Parathyroid adenoma (tissue), 2 donors: ENCODE results near the gene RAB39B.
"Not testable (repeated sequence)": the region's sequence is repeated elsewhere in the genome, so short reads cannot be mapped to it uniquely, and the experiment has no call there.

Experiments used
- H2AFZ ChIP-seq: fragments of 300-600 bp; sonication (generic); one replicate; pipeline ENCODE4 v1.7.0; 2017; ENCODE audit warnings: antibody characterized with exemption, mild to moderate bottlenecking
- H3K27ac ChIP-seq: fragments of 300-600 bp; sonication (generic); one replicate; pipeline ENCODE4 v1.7.0; 2017
- H3K27me3 ChIP-seq: fragments of 300-600 bp; sonication (generic); one replicate; pipeline ENCODE4 v1.7.0; 2017; ENCODE audit warnings: low read length; ENCODE audit not compliant: control insufficient read depth, insufficient read depth
- H3K36me3 ChIP-seq: fragments of 300-600 bp; sonication (generic); one replicate; pipeline ENCODE4 v1.7.0; 2017; ENCODE audit warnings: low read length; ENCODE audit not compliant: control insufficient read depth, insufficient read depth
- H3K4me1 ChIP-seq: fragments of 300-600 bp; sonication (generic); one replicate; pipeline ENCODE4 v1.7.0; 2017; ENCODE audit warnings: control low read depth
- H3K4me2 ChIP-seq: fragments of 300-600 bp; sonication (generic); one replicate; pipeline ENCODE4 v1.7.0; 2017; ENCODE audit warnings: low read length
- H3K4me3 ChIP-seq: fragments of 300-600 bp; sonication (generic); one replicate; pipeline ENCODE4 v1.7.0; 2017; ENCODE audit warnings: low read depth, low read length
- H3K79me2 ChIP-seq: fragments of 300-600 bp; sonication (generic); one replicate; pipeline ENCODE4 v1.7.0; 2017; ENCODE audit warnings: control low read depth
- H3K9ac ChIP-seq: fragments of 300-600 bp; sonication (generic); one replicate; pipeline ENCODE4 v1.7.0; 2017; ENCODE audit warnings: mild to moderate bottlenecking
- H3K9me3 ChIP-seq: fragments of 300-600 bp; sonication (generic); one replicate; pipeline ENCODE4 v1.7.0; 2017; ENCODE audit warnings: low read length; ENCODE audit not compliant: control insufficient read depth
- CTCF ChIP-seq: fragments of 300-600 bp; sonication (generic); IDR thresholded peaks from one replicate; pipeline ENCODE4 v1.7.0; 2017; ENCODE audit warnings: antibody characterized with exemption, mild to moderate bottlenecking
- donor health status: primary hyperparathyroidism.

RAB39B gene

DNA sequence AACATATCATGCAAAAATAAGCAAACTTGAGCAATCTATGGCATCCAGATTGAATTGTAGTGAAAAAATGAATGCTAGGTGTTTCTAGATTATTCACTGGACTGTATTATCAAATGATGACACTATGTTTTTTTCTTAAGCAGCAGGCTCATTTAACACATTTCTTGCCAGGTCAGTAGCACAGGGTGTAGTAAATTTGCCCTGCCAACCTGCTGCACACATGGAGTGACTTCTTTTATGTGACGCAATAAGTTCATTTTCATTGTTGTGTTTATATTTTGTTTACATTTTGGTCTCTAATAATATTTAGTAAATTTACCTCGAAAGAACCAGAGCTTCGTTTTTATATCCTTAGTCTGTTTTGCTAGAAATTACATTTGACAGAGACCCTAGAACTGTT lies 38.5 kb downstream of the RAB39B start:
- Histone ChIP-seq H3K4me3 (no peak overlapping the region), H3K9me3 (no peaks in the 10 kb centered on the region), H3K4me1 (no peaks in the 10 kb centered on the region), H2AFZ (no peak overlapping the region), H3K79me2 (no peaks in the 10 kb centered on the region), H3K27ac (no peak overlapping the region), H3K9ac (no peak overlapping the region), H3K27me3 (no peaks in the 10 kb centered on the region), H3K4me2 (no peak overlapping the region), H3K36me3 (no peaks in the 10 kb centered on the region)
- no peak for TF ChIP-seq CTCF

- not testable (repeated sequence) for H3K27me3 ChIP-seq, H3K79me2 ChIP-seq, H3K27ac ChIP-seq, H3K4me3 ChIP-seq, H3K9me3 ChIP-seq, H3K36me3 ChIP-seq, H3K4me1 ChIP-seq, H3K9ac ChIP-seq, H2AFZ ChIP-seq, H3K4me2 ChIP-seq
Observed at GRCh38 chrX:155223746-155224145, 40.5 kb downstream of the RAB39B start.

GRCh38 chrX:155221351-155221750 lies 42.9 kb downstream of the RAB39B start:
- peaks cover 5% of the 10 kb centered on the region for H3K4me1 ChIP-seq
- H3K27me3 ChIP-seq = no peaks in the 10 kb centered on the region
- H3K4me3 ChIP-seq = no peak overlapping the region
- H3K27ac ChIP-seq = no peak overlapping the region
- no peaks in the 10 kb centered on the region for H3K9me3 ChIP-seq
- no peak overlapping the region for H3K9ac ChIP-seq
- H3K4me2 ChIP-seq = no peak overlapping the region
- peaks cover 8% of the 10 kb centered on the region for H3K79me2 ChIP-seq
- no peaks in the 10 kb centered on the region for H3K36me3 ChIP-seq
- no peak for TF ChIP-seq CTCF
- no peak overlapping the region for H2AFZ ChIP-seq

DNA sequence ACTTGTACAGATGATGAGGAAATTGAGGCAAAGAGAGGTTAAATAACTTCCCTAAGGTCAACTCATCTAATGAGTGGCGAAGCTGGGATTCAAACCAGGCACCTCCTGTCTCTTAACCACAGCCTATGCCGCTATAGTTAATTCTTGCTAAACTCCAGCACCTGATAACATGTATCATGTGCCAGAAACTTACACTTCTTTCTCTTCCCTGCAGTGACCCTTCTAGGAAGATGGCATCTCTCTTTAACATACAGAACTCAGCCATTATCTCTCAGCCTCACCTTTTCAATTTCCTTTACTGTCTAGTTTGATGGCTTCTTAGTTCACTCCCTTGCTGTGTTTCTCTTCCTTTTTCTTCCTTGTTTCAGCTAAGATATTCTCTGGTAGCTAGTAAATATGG lies 45.5 kb downstream of the RAB39B start:
- no peak for TF ChIP-seq CTCF
- Histone ChIP-seq H3K4me3 (no peak overlapping the region), H3K4me2 (no peak overlapping the region), H3K9me3 (no peaks in the 10 kb centered on the region), H2AFZ (no peak overlapping the region), H3K27ac (no peak overlapping the region), H3K4me1 (peaks cover 9% of the 10 kb centered on the region), H3K9ac (no peak overlapping the region), H3K36me3 (no peaks in the 10 kb centered on the region), H3K79me2 (peaks cover 8% of the 10 kb centered on the region), H3K27me3 (no peaks in the 10 kb centered on the region)

- Histone ChIP-seq H3K4me3 (peak overlapping the region; percentile 79), H3K36me3 (no peaks in the 10 kb centered on the region), H3K9ac (no peak overlapping the region), H3K27me3 (no peaks in the 10 kb centered on the region), H3K27ac (peak overlapping the region; percentile 90), H3K9me3 (no peaks in the 10 kb centered on the region), H3K4me2 (peak overlapping the region; percentile 65), H3K4me1 (peaks cover 9% of the 10 kb centered on the region), H2AFZ (peak overlapping the region; percentile 97), H3K79me2 (peaks cover 8% of the 10 kb centered on the region)
- TF ChIP-seq CTCF = no peak
Observed at GRCh38 chrX:155216940-155217440, 47.3 kb downstream of the RAB39B start.
